Activated CD8-positive, alpha-beta memory T cell treated with anti-CD3 and anti-CD28 coated beads, Interleukin-2, amount 50 U/mL, for 24 hours (primary cell): ENCODE data around the gene TMC5.
"Not testable (repeated sequence)": the region's sequence is repeated elsewhere in the genome, so short reads cannot be mapped to it uniquely, and the experiment has no call there.

Experiments used
- DNase-seq: peaks from one replicate; pipeline ENCODE4 v3.0.0-alpha.2; 2020; ENCODE audit errors: extremely low read depth

Gene TMC5

DNA sequence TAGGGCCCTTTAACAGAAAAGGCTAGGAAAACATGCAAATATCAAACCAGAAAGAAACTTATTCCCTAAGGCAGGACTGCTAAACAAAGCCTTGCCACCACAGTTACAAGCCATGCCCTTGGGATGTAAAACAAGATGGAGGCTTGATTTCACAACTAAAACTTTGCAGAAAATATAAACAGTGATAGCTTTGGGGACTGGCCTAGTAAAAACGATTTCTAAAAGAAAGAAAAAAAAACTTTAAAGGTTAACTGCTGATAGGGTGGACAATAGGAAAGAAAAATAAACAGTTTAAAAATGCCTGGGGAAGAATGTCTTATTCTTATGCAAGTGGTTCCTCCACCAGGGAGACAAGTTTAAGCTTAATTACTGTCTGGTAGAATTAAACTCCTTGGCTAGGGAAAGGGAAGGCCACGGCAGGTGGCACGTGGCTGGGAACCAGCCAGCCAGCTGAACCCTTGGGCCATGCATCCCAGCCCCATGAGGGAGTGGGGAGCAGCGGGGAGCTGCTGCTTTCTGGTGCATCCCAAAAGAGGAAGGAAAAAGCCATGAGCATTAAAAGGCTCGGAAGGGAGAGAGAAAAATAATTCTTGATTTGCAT is 10.7 kb upstream of the TMC5 start:
- DNase-seq, result no peak

GRCh38 chr16:19410435-19411171 is 7.1 kb upstream of the TMC5 start:
- no peak for DNase-seq

- no peak for DNase-seq
Measured at GRCh38 chr16:19411298-19411697, 6.4 kb upstream of the TMC5 start.

- not testable (repeated sequence) for DNase-seq
Measured at GRCh38 chr16:19412055-19412454, 5.6 kb upstream of the TMC5 start.

DNA sequence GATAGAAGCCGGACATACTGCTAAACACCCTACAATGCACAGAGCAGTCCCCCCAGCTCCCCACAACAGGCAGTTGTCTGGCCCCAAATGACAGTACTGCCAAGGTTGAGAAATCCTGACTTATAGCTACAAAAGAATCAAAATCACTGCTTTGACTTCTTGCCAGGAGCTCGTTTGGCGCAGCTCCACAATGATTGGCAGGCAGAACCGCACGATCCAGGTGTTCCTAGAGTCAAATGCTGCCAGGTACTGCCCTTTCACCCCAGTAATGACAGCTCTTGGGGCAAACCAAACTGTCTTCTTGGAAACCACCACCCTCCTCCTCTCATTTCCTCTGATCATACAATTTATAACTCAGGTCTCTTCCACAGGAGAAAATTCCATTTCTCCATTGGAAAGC is 2.2 kb upstream of the TMC5 start:
- no peak for DNase-seq

- no peak for DNase-seq
Measured at GRCh38 chr16:19415918-19416317, 1.8 kb upstream of the TMC5 start.

- no peak for DNase-seq
Measured at GRCh38 chr16:19418200-19418599, 517 bp downstream of the TMC5 start.

DNA sequence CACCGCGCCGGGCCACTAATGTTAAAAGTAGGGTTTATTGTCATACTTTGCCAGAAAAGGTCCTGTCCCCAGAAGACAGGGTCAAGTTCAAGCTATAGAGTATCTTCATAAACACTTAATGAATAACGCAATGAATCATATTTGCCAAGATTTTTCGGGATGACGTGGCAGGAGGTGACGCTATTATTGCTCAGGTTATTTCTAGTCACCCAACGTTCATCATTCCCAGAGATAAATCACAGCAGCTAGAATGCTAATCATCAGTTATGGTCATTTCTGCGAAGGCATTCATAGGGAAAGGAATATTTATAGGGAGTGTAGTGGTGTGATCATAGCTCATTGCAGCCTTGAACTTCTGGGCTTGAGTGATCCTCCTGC is 2.0 kb downstream of the TMC5 start:
- no peak for DNase-seq

GRCh38 chr16:19424478-19424877 is 6.8 kb downstream of the TMC5 start:
- DNase-seq, result no peak

DNA sequence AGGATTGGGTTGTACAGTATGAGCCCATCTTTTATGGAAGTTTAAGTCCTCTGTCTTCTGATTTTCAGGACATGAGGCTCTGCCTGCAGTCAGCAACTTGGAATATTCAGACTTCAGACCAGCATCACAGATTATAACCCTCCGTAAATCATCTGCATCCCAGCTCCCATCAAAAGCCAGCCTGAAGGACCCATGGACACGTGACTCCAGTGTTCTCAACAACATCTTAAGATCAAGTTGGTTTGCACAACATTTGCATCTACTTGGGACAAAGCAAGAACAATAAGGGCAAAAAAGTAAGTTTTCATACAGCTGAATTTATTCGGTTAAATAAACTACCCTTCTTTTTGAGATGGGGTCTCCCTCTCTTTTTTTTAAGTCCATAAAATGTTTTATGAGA is 12.7 kb downstream of the TMC5 start:
- DNase-seq, result no peak

DNA sequence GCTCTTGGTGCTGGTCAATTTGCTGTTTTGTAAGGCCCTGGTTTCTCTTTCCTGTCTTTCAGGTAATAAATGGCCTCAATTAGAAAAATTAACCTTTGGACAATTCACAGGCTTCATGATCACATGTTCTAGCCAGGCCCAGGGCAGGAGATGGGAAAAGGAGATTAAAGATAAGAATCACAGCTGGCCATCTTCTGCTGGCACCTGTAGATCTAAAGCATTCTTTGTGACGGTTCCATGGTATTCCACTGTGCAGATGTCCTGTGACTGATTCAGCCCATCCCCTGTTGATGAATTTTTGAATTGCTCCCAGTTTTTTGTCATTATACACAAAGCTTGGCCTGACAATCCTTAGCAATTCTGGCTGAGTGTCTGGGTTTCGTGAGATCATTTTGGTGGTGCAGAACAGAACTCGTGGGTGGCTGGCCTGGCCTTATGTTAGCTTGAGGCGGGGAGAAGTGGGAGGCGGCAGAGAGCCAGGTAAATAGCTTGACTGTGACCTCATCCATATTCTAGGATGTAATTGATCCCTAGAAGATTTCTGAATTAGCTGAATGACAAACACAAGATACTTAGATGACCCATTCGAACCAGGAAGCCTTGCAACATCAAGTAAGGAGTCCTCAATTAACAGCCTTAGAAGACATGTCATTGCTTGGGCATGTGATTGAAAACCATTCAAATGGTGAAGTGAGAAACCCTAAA is 14.1 kb downstream of the TMC5 start:
- DNase-seq, result no peak

GRCh38 chr16:19432429-19432828 is 14.7 kb downstream of the TMC5 start:
- DNase-seq, result no peak

GRCh38 chr16:19434584-19434983 is 16.9 kb downstream of the TMC5 start:
- DNase-seq, result no peak

GRCh38 chr16:19436540-19436939 is 18.9 kb downstream of the TMC5 start:
- DNase-seq, result no peak

DNA sequence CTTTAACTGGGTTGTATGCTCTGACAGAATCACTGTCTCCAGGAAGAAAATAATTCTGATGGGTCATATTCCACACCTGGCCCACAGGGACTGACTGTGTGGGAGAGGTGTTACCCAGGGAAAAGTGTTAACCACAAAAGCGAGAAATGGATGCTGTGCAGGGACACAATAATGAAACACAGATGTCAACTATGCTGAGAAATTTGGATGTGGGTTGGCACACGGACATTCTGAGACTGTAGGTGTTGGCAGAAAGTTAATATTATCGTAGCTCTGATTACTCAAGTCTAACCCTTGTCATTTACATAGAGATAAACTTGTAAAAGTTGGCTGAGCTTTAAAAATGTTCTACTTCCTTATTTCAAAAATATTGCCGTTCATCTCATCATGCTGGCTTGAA is 19.6 kb downstream of the TMC5 start:
- DNase-seq, result no peak

GRCh38 chr16:19438739-19439138 is 21.1 kb downstream of the TMC5 start:
- DNase-seq, result no peak

- DNase-seq, result no peak
Measured at GRCh38 chr16:19439483-19439882, 21.8 kb downstream of the TMC5 start.

DNA sequence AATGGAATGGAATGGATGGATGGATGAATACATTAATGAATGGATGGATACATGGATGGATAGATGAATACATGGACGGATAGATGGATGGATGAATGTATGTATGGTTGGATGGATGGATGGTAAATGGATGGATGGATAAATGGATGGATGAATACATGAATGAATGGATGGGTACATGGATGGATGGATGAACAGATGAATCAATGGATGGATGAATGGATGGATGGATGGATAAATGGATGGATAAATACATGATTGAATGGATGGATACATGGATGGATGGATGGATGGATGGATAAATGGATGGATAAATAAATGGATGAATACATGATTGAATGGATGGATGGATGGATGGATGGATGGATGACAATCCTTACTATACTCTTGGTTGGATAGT is 26.0 kb downstream of the TMC5 start:
- DNase-seq, result no peak

- DNase-seq, result no peak
Measured at GRCh38 chr16:19446300-19446846, 28.7 kb downstream of the TMC5 start.

DNA sequence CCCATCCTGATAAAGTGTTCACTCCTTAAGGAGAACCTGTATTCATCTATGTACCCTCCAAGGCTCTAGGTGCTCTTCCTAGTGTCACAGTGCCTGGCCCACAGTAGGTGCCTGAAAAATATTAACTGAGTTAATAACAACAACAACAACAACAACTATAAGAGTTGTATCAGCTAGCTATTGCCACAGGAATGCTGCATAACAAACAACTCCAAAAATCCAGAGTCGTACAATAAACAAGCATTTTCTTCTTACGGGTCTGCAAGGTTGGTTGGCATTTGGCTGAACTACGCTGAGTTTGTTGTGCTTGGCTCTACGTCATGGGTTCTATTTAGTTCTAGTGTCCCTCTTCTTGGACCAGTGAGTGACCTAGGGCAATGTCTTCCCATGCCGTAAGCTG is 29.2 kb downstream of the TMC5 start:
- no peak for DNase-seq

GRCh38 chr16:19450186-19450585 is 32.5 kb downstream of the TMC5 start:
- no peak for DNase-seq

- no peak for DNase-seq
Measured at GRCh38 chr16:19458722-19459379, 41.2 kb downstream of the TMC5 start.
